CD4-positive, alpha-beta T cell treated with Interleukin-4 for 1 hour (primary cell): ENCODE results near the gene KLF16.
"Not testable (repeated sequence)": the region's sequence is repeated elsewhere in the genome, so short reads cannot be mapped to it uniquely, and the experiment has no call there.

Experiments
- DNase-seq, 2 donors: peaks; one replicate each; pipeline ENCODE4 v3.0.0-alpha.2; 2020 to 2022

KLF16 gene

DNA sequence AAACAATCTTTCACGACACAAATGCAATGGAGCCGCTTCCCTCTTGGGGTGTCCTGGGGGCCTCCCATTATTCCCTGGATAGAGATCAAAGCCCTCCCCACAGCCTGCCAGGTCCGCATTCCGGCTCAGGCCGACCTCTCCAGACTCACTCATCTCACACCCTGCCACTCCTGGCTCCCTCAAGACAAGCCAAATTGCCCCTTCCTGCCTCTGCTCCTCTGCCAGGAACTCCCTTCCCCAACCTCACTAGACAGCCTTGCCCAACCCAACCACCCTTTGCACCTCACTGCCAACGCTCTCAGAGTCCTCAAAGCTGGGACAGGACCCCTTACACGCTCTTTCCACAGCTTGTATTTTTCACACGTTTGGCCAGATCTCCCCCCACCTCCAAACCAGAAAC is 20.4 kb upstream of the KLF16 start:
- no peak for DNase-seq

DNA sequence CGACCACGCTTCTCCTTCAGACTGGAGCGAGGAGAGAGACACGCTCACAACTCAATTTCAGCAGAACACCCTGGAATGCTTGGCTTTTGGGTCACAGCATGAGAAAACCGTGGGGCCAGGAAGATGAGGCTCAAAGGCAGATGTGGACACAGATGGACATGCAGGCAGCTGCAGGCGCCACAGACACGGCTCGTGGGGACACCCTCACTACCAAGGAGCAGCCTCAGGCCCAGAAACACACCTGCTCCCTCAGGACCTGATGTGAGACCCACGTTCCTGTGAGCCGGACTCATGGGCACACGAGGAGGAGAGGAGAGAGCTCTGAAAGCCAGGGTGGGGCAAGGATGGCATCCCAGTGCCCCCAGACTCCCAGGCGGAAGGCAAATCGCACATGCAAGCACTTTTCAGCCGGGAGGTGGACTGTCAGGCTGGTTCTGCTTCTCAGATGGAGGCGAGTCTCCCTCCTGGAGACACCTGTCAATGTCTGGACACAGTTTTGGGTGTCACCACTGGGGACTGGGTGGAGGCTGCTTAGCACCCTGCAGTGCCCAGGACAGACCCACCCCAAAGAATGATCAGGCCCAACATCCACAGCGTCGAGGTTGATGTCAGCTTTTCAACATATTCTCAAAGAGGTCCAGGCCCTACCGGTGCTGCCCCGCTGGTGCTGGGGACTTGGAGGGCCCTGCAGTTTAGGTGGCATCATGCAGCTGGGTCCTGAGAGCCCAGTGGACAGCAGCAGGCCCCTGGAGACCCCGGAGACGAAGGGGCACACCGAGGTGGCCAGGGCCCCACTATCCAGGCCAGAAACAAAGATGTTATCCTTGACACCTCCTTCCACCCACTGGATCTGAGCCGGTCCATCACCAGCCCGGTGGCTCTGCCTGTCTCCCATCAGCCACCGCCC is 19.7 kb upstream of the KLF16 start:
- DNase-seq: no peak

DNA sequence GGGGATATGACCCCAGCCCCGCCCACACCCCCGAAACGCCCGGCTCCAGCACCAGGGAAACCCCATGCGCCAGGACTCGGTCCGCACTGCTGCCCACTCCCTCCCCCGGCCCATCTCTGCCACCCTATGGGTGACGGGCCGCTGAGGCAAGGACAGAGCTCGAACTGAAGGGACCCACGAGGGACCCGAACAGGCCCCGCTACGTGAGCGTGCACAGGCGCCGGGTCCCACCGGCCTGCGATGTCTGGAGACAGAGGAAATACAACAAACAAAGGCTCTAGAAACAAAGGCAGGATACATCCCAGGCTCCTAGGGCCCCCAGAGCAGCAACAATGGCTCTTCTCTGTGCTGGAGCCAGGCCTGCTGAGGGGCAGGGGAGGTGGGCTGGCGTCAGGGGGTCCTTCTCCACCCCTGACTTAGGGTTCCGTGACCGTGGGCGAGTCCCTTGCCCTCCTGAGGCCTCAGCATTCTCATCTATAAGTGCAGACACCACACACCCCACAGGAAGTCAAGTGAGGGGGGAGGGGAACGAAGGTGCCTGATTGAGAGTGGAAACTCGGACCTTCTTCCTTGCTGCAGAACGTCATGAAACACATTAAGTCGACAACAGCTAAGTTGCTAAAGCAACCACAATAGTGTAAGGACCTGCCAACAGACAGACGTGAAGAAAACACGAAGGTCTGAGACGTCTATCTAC is 18.9 kb upstream of the KLF16 start:
- peak; percentile 87 to 90 for DNase-seq

DNA sequence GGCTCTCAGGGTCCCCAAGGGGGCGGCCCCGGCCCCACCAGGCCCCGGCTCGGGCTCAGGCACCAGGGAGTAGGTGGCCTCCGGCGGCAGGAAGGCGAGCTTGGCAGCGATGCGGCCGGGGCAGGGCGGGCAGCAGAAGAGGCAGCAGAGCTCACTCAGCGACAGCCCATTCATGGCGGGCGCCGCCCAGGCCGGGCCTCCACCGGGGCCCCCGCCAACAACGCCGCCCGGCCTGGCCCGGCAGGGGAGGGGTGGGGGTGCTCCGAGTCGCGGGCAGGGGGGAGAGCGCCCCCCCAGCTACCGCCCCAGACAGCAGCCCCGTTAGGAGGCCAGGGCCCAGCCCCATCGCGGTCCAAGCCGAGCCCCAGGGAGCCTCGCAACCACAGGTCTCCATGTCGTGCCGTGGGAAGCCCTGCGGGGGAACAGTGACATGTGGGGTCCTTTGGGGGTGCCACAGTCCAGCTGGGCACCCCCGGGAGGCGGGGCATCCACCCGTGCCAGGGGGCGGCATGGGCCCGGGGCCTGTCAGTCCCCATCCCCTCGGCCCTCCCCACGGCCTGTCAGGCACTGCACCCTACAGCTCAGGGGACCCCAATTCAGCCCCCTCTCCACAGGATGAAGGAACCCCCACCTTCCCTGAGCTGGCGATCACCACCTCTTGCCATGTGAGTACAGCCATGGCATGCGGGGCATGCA is 18.2 kb upstream of the KLF16 start:
- DNase-seq: not testable (repeated sequence)

DNA sequence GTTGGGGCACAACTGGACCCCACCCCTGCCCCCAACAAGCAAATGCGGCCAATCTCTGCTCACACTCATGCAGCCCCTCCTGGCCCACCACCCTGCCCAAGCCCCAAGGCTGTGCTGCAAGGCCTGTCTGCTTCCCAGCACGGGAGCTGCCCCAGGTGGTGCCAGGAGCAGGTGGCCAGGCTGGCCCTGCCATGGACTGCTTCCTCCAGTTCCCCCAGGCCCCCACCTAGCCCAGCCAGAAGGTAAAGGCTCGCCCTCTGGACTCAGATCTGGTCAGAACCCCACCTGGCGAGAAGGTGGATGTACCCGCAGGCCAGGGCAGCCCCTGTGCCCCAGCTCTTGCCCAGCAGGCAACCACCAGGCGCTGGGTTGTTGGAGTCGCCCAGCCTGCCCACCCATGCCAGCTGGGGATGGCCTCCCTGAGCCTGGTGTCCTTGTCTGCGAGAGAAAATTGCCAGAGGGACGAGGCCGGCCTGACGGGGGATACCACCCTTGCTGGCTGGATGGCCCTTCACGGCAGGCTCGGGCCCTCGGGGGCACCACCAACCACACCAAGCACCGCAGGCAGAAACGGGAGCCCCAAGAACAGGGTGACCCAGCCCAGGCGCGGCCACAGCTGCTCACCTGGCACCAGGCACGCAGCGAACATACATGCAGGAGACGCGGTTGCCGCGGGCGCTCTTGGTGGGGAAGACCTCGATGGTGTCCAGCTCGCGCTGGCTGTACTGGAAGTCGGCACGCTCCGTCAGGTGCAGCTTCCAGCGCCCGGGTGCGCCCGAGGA is 17.4 kb upstream of the KLF16 start:
- no peak for DNase-seq

DNA sequence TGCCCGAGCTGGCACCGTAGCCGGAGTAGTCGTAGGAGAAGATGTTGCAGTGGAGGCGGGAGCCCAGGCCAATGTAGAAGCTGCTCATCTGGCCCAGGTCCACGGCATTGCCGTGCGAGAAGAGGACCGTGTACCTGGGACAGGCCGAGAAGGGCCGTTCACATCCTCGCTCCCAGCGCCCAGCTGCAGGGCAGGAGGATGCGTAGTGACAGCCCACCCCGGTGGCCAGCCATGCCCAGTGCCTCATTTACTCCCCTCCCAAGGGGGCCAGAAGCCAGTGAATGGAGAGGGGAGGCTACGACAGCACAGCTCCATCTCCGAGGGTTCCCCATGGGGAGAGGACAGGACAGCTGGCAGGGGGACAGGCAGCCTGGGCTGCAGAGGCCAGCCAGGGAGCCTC is 16.6 kb upstream of the KLF16 start:
- not testable (repeated sequence) for DNase-seq

DNA sequence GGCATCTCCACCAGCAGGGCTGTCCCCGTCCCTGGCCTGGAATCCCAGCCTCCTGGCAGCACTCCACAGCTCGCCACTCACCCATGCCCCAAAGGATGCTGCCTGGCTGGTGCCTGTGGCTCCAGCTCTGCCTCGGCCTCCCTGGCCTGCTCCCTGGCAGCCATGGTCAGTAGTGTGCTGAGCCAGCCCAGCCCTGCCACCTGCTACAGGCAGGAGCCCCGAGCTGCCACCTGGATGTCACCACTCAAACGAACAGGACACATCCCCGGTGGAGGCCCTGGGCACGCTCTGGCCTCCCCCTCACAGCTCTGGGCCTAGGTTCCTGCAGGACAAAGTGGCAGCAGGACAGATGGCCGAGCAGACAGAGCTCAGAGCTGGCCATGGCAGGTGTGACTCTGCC is 15.2 kb upstream of the KLF16 start:
- DNase-seq: not testable (repeated sequence)

DNA sequence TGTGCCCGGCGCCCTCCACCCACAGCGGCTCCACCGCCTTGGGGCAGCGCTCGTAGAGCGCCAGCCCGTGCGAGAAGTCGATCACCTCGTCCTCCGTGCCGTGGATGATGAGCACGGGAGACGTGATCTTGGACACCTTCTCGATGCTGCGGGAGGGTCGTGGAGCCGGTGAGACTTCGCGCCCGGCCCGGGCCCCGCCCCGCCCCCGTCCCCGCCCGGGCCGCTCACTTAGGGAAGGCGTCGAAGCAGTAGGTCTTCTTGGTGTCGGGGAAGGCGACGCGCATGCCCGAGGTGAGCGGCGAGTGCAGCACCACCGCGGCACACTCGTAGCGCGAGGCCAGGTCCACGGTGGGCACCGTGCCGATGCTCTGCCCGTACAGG is 13.9 kb upstream of the KLF16 start:
- DNase-seq: not testable (repeated sequence)

DNA sequence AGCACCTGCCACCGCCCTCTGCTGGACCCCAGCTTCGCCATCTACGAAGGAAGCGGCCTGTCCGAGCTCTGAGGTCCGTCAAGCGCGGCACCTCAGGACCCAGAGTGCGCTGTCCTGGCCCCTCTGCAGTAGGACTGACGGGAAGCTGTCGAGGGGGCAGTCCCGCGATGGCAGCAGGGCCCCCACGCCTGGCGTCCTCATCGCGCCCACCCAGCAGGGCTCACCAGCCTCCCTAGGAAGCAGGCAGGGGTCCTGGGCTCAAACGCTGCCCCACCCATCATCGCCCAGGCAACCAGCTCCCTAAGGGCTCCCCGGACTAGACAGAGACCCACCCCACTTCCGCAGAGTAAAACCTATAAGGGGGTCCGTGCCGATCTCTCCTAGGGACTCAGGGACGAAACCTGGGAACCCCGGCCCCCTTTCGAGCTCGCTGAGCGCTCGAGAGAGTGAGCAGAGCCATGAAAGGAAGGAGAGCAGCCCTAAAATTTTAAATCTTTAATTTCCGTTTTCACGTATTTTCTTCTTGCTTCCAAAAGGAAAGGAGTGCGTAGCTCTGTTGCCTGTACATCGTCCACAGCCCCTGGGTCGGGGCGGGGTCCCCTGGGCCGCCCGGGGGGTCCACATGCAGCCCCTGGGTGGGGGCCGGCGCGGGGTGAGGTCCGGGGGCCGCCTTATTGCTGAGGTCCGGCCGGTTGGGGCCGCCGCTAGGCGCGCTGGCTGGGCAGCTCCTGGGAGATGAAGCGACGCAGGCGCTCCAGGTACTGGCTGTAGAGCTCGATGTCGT is 13.3 kb upstream of the KLF16 start:
- DNase-seq: not testable (repeated sequence)

DNA sequence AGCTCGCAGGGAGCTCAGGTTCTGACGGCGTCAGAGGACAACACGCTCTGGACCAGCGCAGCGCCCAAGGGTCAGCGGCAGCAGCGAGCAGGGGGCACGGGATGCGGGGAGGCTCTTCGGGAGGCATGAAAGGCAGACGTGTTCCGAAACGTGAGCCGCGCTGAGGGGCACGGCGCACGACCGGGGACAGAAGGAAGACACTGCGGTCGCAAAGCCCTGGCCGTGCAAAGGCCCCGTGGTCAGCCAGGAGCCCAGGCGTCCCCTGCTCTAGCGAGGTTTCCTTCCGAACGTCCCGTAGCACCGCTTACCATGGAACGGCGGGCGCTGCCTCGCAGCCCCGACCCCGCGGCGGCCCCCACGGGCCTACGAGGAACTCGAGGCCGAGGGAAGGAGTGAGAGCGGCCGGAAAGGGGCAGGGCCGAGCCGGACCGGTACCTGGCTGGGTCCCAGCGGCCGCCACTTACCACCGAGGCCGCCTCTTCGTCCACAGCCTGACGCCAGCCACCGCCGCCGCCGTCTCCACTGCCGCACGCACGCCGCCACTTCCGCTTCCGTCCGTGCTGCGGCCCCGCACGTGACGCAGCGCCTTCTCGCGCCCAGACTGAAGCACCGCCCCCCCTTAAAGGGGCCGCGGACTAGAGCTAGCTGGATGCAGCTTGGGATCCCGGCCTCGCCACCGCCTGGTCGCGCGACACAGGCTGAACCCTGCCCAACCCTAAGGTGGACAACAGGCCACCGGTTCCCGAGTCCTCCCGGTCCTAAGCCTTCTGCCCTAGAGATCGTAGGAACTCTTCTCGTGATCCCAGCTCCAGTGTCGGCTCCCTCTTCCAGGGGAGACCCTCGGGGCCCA is 12.5 kb upstream of the KLF16 start:
- DNase-seq: peak; percentile 85 to 86

DNA sequence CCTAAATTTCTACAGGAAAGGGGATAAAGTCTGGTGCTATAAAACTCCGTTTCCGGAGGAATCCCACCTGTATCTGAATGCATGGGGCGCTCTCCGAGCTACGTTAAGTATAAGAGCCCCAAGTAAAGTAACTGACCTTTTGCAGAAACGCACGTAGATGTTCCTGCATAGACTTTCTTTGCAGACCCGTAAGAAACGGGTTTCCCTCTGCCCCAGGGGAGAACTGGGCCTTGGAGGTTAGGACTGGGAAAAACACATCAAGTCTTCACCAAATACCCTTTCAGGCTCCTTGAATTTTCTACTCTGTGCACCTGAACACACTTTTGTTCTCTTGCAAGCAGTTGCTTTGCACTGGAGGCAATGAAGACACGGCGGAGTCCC is 11.9 kb upstream of the KLF16 start:
- not testable (repeated sequence) for DNase-seq

DNA sequence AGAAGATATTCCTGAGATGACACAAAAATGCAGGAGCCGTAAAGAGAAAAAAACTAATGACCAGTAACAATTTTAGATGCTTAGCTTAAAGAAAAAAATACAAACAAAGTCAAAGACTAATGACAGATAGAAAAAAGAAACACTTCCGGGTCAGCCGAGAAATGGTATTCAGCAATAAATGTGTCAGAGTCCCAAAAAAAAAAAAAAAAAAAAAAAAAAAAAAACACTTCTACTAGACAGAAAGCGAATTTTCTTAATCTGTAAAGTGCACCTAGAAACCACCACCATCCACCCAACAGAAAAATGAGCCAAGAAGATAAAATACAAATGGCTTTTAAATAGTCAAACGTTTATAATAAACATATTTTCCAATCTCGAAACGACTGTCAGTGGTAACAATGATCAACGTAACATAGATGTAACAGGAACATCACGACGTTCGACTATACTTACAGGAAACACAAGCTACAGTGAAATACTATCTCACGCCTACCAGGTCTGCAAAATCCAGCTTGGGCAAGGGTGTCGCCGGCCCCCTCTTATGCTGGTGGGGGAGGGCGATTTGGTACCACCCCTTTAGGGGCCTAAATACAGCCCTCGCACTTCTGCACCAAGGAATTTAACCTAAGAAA is 11.3 kb upstream of the KLF16 start:
- peak in 1 of 2 donors; percentile 65 for DNase-seq

DNA sequence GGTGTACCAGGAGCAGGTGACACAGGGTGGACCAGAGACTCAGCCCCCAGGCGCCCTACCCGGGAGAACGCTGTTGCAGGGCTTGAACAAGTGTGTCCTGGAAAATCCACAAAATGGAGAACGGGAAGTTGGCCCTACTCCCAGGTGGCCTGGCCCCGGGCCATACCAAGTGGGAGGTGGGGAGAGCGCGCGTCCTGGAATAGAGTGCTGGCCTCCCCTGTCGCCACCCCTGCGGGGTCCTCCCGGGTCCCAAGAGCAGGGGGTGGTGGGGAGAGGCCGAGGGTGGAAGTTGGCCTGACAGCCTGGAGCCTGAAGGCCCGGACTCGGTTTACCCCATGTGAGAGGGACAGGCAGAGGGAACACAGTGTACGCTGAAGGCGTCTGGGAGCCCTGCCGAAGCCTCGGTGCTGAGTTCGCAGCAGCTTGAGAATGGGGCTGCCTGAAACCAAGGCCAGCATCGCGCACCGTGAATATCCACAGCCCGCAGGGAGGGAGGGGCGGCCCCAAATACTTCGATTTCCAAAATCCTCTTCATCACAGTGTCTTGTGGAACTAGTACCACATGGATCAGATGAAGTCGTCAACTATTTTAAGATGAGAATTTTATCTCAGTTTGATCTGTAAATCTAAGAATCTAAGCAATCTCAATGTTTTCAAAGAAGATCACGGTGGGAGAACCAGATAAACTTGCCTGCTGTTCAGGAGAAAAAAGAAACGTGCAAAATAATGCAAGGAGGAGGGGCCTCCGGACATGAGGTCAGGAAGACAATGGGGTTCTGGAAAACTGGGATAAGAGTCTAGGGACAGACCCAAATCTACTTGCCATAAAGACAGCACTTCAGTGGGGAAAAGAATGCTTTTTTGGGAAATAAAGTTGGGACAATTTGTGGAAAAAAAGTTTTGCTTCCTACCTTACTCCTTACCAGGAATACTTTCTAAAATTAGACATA is 10.4 kb upstream of the KLF16 start:
- no peak for DNase-seq

DNA sequence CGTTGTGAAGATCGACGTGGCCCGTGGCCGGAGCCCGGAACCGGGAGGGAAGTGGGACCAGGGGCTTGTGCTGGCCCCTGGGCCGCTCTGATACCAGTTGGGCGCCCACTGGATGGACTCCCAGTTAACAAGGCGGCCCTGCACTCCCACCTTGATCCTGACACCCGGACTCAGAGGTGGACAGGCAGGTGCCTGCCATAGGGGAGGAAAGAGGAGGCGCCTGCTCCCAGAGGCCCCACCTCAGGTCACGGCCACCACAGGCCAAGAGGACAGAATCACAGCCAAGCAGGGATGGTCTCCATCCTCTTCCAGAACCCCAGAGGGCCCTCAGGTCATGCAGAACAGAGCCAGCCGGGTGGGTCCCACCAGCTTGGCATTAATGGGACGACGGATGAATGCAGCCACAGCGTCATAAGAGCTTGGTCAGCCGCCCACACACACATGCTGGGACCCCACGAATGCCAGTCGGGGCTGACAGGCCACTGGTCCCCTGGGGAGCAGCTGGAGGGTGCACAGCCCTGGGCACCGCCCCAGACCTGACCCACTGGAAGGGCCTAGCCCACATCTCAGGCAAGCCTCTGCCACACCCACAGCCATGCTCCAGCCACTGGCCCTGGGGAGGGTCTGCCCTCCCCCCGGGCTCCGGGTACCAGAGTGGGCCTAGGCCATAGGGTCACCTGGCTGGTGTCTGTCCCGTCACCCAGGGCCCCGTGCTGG is 9.6 kb upstream of the KLF16 start:
- no peak for DNase-seq

DNA sequence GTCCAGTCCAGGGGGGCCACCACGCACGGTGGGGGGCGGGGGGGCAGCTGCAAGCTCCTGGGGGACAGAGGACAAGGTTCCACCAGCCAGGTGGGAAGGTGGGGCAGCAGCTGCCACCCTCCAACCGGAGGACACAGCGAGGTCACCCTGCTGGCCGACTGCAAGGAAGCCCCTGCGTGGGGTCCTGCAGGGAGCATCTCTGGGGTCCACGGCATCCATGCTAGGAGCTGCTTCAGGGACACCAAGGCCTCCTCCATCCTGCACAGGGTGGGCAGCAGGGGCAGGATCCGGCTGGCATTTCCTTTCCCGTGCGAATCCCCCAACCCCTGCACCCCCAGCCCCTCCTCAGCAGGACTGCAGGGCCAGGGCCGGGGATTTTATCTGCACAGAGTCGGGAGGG is 8.3 kb upstream of the KLF16 start:
- DNase-seq: no peak

DNA sequence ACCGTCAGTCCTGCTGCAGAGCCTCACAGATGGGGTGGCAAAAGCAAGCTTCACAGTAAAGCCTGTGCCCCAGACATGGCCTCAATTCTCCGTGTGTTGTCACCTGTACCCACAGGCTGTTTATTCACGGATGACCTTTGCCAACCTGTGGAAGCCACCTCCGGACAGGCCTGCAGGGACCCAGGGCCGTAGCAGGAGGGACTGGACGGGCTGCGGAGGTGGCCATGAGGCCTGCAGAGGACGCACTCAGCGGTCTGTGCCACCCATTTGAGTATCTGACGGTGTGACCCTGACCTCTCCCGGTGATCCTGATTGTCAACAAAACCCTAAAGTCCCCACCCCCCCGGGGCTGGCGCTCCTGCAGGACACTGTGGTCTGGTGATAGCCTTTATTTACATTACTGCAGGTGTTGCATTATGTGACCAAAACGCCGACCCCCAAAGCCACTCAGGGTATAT is 7.8 kb upstream of the KLF16 start:
- no peak for DNase-seq

DNA sequence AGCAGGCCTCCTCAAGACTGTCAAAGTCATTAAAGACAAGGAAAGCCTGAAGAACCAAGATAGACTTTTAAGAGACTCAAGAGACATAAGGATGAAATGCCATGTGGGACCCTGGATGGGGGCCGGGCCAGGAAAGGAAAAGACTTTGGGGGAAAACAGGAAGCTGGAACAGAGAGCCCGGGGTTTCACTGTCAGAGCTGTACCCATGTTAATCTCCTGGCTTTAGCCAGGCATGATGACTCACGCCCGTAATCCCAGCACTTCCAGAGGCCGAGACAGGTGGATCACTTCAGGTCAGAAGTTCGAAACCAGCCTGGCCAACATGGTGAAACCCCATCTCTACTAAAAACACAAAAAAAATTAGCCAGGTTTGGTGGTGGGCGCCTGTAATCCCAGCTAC is 5.6 kb upstream of the KLF16 start:
- DNase-seq: no peak

DNA sequence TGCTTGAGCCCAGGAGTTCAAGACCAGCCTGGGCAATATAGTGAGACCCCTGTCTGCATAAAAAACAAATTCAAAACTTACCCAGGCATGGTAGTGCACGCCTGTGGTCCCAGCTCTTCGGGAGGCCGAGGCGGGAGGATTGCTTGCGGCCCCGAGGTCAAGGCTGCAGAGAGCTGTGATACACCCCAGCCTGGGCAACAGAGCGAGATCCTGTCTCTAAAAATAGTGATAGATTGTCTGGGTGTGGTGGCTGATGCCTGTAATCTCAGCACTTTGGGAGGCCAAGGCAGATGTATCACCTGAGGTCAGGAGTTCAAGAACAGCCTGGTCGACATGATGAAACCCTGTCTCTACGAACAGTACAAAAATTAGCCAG is 4.0 kb upstream of the KLF16 start:
- no peak for DNase-seq
